ENCODE data around the gene CD300E. TPM values are rescaled to one million over a fixed set of nuclear protein-coding genes. Genes with fewer than 3 reads are reported as not detected.
A peak's percentile ranks its signal among the peaks of the same experiment; 100 is the strongest.

Gene CD300E
- total and polyA plus RNA-seq, 2 of the 13 experiments (the other 11 are each of a cell fraction or from before 2014, with no cell fraction given), result not detected

DNA sequence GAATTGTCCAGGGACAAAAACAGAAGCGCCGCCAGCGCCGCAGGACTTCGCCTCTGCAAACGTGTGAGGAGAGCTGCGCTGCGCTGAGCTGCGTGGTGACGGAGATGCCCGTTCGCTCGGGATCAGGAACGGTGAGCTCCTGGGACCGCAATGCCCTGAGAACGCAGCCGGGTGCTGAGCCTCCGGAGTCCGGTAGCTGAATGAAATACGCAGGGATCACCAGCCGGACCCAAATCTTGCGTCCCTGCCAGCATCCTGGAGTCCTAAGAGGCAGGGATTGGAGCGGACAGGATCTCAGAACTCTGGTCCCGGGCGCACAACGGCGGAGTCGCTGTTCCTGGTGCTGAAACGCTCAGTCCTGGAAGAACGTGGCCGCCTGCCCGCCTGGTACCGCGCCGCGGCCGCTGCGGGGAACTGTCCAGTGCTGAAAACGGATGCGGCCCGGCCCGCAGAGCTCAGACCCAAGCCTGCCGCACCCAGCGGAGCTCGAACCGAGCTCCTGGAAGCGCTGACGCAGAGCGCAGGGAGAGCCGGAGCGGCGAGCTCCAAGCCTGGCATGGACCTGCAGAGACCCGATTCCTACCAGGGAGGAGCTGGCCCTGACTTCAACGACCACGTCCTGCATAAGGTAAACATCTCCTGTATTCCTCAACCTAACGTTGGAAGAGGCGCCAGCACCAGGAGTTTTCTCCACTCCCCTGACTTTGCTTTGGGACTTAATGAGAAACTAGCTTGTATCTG lies 47.7 kb upstream of the CD300E start (continued):
- TF ChIP-seq, protein P1, sequence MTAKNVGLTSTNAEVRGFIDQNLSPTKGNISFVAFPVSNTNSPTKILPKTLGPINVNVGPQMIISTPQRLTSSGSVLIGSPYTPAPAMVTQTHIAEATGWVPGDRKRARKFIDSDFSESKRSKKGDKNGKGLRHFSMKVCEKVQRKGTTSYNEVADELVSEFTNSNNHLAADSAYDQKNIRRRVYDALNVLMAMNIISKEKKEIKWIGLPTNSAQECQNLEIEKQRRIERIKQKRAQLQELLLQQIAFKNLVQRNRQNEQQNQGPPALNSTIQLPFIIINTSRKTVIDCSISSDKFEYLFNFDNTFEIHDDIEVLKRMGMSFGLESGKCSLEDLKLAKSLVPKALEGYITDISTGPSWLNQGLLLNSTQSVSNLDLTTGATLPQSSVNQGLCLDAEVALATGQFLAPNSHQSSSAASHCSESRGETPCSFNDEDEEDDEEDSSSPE (CRISPR knock-in tag; IDR thresholded peaks at IDR 0.05), result peak; percentile 92
- TF ChIP-seq ZSCAN25 (CRISPR knock-in tag; IDR thresholded peaks at IDR 0.05) (peak; percentile 97), ZFP36L2 (CRISPR knock-in tag; IDR thresholded peaks at IDR 0.05) (peak; percentile 99), WIZ (CRISPR knock-in tag; IDR thresholded peaks at IDR 0.05) (peak; percentile 100), ZNF431 (CRISPR knock-in tag; IDR thresholded peaks at IDR 0.05; ENCODE audit: borderline replicate concordance, low read depth) (peak; percentile 100), ZIK1 (CRISPR knock-in tag; IDR thresholded peaks at IDR 0.05; ENCODE audit: borderline replicate concordance, low read depth) (peak; percentile 100), ZNF570 (CRISPR knock-in tag; IDR thresholded peaks at IDR 0.05; ENCODE audit: borderline replicate concordance) (peak; percentile 99), TCF12 (IDR thresholded peaks at IDR 0.05) (no peak), TCF12 (CRISPR knock-in tag; IDR thresholded peaks at IDR 0.05) (peak; percentile 99), MYNN (CRISPR knock-in tag; IDR thresholded peaks at IDR 0.05; ENCODE audit: low read depth) (peak; percentile 99), FOXA3 (CRISPR knock-in tag; IDR thresholded peaks at IDR 0.05) (peak; percentile 87), HDAC6 (IDR thresholded peaks at IDR 0.05; ENCODE audit: low read depth, low read length) (no peak), ZNF530 (CRISPR knock-in tag; IDR thresholded peaks at IDR 0.05; ENCODE audit: low read depth) (peak; percentile 99), ZNF781 (CRISPR knock-in tag; IDR thresholded peaks at IDR 0.05; ENCODE audit: borderline replicate concordance, not compliant biosample characterization) (peak; percentile 100), POLR2A (IDR thresholded peaks at IDR 0.05; ENCODE audit: insufficient read depth in 1 of 2, low read depth in 2 of 2, low read length in 2 of 2) (no peak), DNMT3B (CRISPR knock-in tag; conservative IDR thresholded peaks at IDR 0.05) (peak; percentile 100), PAWR (CRISPR knock-in tag; IDR thresholded peaks at IDR 0.05; ENCODE audit: borderline replicate concordance) (peak; percentile 99), ZNF367 (CRISPR knock-in tag; IDR thresholded peaks at IDR 0.05; ENCODE audit: borderline replicate concordance) (peak; percentile 99), PHF20 (CRISPR knock-in tag; IDR thresholded peaks at IDR 0.05) (peak; percentile 87), FOXK1 (CRISPR knock-in tag; IDR thresholded peaks at IDR 0.05; ENCODE audit: borderline replicate concordance, low read depth) (peak; percentile 99), CENPX (CRISPR knock-in tag; IDR thresholded peaks at IDR 0.05) (peak; percentile 85; the same call in 1 of the 2 replicates)
- TF ChIP-seq, protein P2, sequence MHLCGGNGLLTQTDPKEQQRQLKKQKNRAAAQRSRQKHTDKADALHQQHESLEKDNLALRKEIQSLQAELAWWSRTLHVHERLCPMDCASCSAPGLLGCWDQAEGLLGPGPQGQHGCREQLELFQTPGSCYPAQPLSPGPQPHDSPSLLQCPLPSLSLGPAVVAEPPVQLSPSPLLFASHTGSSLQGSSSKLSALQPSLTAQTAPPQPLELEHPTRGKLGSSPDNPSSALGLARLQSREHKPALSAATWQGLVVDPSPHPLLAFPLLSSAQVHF (CRISPR knock-in tag; IDR thresholded peaks at IDR 0.05), result peak; percentile 100
- TF ChIP-seq, protein P3, sequence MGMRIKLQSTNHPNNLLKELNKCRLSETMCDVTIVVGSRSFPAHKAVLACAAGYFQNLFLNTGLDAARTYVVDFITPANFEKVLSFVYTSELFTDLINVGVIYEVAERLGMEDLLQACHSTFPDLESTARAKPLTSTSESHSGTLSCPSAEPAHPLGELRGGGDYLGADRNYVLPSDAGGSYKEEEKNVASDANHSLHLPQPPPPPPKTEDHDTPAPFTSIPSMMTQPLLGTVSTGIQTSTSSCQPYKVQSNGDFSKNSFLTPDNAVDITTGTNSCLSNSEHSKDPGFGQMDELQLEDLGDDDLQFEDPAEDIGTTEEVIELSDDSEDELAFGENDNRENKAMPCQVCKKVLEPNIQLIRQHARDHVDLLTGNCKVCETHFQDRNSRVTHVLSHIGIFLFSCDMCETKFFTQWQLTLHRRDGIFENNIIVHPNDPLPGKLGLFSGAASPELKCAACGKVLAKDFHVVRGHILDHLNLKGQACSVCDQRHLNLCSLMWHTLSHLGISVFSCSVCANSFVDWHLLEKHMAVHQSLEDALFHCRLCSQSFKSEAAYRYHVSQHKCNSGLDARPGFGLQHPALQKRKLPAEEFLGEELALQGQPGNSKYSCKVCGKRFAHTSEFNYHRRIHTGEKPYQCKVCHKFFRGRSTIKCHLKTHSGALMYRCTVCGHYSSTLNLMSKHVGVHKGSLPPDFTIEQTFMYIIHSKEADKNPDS (CRISPR knock-in tag; IDR thresholded peaks at IDR 0.05), result peak; percentile 99

All from HepG2 (cell line).